NCI-H345 treated with DMSO at 0.1 percent for 48 hours (cell line): Measurements from ENCODE around the gene CYYR1.

Experiments used
- DNase-seq: peaks from one replicate; lab custom pipeline; 2025; ENCODE audit not compliant: unreplicated experiment; lab: John Stamatoyannopoulos, UW

Gene CYYR1

DNA sequence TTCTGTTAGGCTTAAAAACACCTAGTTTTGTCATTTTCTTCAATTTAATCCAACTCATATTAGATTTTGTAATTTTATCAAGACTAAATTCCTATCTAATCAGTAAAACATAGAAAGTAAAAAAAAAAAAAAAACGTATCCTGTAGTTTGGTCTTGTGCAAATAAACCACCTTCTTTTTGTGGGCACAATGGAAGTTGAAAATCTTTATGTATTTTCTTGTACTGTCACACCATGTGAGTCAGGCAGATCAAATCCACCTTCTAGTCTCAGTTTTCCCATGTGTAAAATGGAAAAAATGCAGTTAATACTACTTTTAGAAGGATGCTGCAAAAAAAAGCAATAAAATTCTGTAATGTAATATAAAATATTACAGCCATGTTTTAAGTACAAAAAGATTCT, 129.8 kb downstream of the CYYR1 start:
- no peak for DNase-seq

DNA sequence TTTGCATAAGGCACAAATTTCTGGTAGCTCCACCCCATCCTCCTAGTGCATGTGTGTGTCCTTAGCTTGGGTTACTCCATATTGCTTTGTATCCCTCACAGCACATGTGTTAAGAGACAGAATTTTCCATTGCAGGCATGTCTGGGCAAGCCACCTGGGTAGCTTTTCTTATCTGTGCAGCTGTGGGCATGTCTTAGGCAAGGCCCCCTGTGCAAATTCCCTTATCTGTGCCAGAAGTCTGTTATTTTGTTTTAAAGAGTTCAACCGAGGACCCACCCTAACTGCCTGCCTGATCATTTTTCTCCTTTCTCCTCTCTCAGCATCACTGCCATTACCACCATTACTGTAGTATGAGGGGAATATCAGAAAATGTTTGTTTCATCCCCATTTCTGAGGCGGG, 131.9 kb downstream of the CYYR1 start:
- DNase-seq = no peak

- no peak for DNase-seq
Observed at GRCh38 chr21:26438976-26439375, 134.1 kb downstream of the CYYR1 start.

- no peak for DNase-seq
Observed at GRCh38 chr21:26437326-26438009, 135.6 kb downstream of the CYYR1 start.

DNA sequence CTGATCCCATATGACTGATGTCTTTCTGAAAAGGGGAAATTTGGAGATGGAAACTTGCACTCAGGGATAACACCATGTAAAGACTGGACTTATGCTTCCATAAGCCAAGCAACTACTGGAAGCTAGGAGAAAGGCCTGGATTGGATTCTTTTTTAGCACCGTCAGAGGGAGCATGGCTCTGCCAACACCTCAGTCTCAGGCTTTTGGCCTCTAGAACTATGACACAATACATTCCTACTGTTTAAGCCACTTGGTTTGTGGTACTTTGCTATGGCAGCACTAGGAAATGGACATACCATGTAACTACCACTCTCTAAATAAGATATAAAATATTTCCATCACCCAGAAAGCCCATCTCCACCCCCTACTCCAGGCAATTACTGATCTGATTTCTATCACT, 139.7 kb downstream of the CYYR1 start:
- no peak for DNase-seq

GRCh38 chr21:26432410-26432809, 140.7 kb downstream of the CYYR1 start:
- DNase-seq = no peak

- no peak for DNase-seq
Observed at GRCh38 chr21:26425576-26425975, 147.5 kb downstream of the CYYR1 start.

- no peak for DNase-seq
Observed at GRCh38 chr21:26423511-26423910, 149.6 kb downstream of the CYYR1 start.

DNA sequence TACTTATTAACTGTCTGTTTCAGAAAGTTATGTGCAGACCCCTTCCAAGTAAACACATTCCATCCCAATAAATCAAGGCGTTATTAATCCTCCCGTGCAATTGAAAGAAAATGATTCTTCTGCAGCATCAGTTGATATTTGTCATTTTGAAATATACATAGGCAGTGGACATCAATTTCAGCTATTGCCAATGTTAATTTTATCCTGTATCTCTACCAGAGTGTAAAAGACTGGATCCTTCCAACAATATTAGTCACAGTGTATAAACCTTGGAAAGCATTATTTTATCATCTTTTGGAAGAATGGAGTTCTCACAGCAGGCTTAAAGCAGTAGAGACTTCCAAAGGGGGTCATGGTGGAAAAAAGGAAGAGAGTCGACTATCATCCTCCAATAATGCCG, 150.4 kb downstream of the CYYR1 start:
- no peak for DNase-seq

GRCh38 chr21:26422138-26422537, 150.9 kb downstream of the CYYR1 start:
- DNase-seq = no peak

DNA sequence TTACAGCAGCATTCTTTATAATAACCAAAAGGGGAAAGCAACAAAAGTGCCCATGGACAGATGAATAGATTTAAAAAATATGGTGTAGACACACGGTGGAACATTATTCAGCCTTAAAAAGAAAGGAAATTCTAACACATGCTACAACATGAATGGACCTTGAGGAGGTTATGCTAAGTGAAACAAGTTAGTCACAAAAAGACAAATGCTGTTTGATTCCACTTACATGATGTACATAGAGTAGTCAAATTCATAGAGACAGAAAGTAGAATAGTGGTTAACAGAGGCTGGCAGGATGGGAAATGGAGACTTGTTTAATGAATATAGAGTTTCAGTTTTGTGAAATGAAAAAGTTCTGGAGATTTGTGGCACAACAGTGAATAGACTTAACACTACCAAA, 151.4 kb downstream of the CYYR1 start:
- no peak for DNase-seq
